Sigmoid colon (tissue), 7 donors: ENCODE results near the gene CACNG4. TPM values are rescaled to one million over a fixed set of nuclear protein-coding genes. Genes with fewer than 3 reads are reported as not detected.

Experiments used
- DNase-seq: peaks from one replicate; pipeline ENCODE4 v3.0.0-alpha.2; 2019
- H3K27ac ChIP-seq, 4 donors: fragments of 200-600 bp; sonication (generic); one replicate each; pipeline ENCODE4 v1.5.1; 2016 to 2019; ENCODE audit warnings: mild to moderate bottlenecking in 1 of 4
- H3K27me3 ChIP-seq, 3 donors: fragments of 200-600 bp; sonication (generic); one replicate each; pipeline ENCODE4 v1.5.1; 2019; ENCODE audit warnings: mild to moderate bottlenecking in 1 of 3
- H3K36me3 ChIP-seq, 4 donors: fragments of 200-600 bp; sonication (generic); one replicate each; pipeline ENCODE4 v1.5.1; 2016 to 2019
- H3K4me1 ChIP-seq, 4 donors: fragments of 200-600 bp; sonication (generic); one replicate each; pipeline ENCODE4 v1.5.1; 2017 to 2019
- H3K4me3 ChIP-seq, 4 donors: fragments of 200-600 bp; sonication (generic); one replicate each; pipeline ENCODE4 v1.5.1; 2017 to 2019; ENCODE audit warnings: mild to moderate bottlenecking in 2 of 4, moderate library complexity in 1 of 4
- H3K9me3 ChIP-seq, 4 donors: fragments of 200-600 bp in 3 of 4; sonication (generic) in 3 of 4; one replicate each; pipeline versions ENCODE4 v1.5.1 to v1.6.1; 2013 to 2019
- CTCF ChIP-seq, 4 experiments: fragments of 450-650 bp in 3 of 4; fragments of 200-600 bp in 1 of 4; IDR thresholded peaks; one replicate each; pipeline ENCODE4 v1.5.1; 2016 to 2019; ENCODE audit warnings: antibody characterized with exemption in 4 of 4, mild to moderate bottlenecking in 3 of 4, moderate library complexity in 2 of 4
- EP300 ChIP-seq, 4 donors: sonication (generic); formaldehyde crosslinking; IDR thresholded peaks; one replicate each; pipeline ENCODE4 v1.6.1; 2017; ENCODE audit warnings: antibody characterized with exemption in 4 of 4
- POLR2A ChIP-seq, 2 donors: fragments of 450-650 bp; IDR thresholded peaks; one replicate each; pipeline ENCODE4 v1.6.1; 2016; ENCODE audit warnings: antibody characterized with exemption in 2 of 2, mild to moderate bottlenecking in 2 of 2, moderate library complexity in 2 of 2
- POLR2AphosphoS5 ChIP-seq, 4 donors: sonication (generic); formaldehyde crosslinking; IDR thresholded peaks; one replicate each; pipeline ENCODE4 v1.6.1; 2017; ENCODE audit warnings: antibody characterized with exemption in 4 of 4
- WGBS, 2 donors: extraction: QIAGEN DNeasy Blood & Tissue Kit; methylation state at CpG; one replicate each; pipeline ENCODE4 v1.1.7; 2013; 5-methylcytosine and 5-hydroxymethylcytosine counted together
- intact Hi-C: fragments of 100-400 bp; cut with DNase I; formaldehyde crosslinking; loops from one replicate; pipeline ENCODE4 v1.15.1; 2023
- polyA plus RNA-seq, 3 donors: library from polyadenylated mRNA; stranded (reverse); fragments of 200-250 nt; gene quantifications; one replicate each; pipeline ENCODE4 v1.2.3, GENCODE V29; 2013
- total RNA-seq, 4 donors: library from RNA; depleted of rRNA; stranded (reverse); fragments of >200 nt; gene quantifications; one replicate each; pipeline ENCODE4 v1.1.0, GENCODE V29; 2016
- donor health status: healthy with polysubstance abuse.
- donor health status: Bipolar disorder and iron deficiency.
- donor health status: healthy.

The CACNG4 gene
- total and polyA plus RNA-seq, 7 donors = under 0.01 to 0.83 (median 0.29) TPM; not detected in 1

GRCh38 chr17:67044016-67044772, 79.7 kb downstream of the CACNG4 start, which contains the start of gene CACNG1:
TSS of gene CACNG1 (plus strand) at chr17:67044554. CDS start at chr17:67044661, 107 bp downstream.
- no peak for DNase-seq
- Histone ChIP-seq H3K4me3 (no peak within 1 kb of the TSS), H3K36me3 (no peaks in the 10 kb centered on the region), H3K27me3 (no peaks in the 10 kb centered on the region), H3K4me1 (no peaks in the 10 kb centered on the region), H3K27ac (no peak within 1 kb of the TSS), H3K9me3 (peaks cover 0 to 5% (median 5%) of the 10 kb centered on the region in 4 donors)
- intact Hi-C loops = no loop called here
- 93 to 94% methylated on average over 32 of the region's 32 CpGs for WGBS, 2 donors
- no peak for TF ChIP-seq POLR2AphosphoS5 (IDR thresholded peaks at IDR 0.05)
- TF ChIP-seq POLR2A (IDR thresholded peaks at IDR 0.05) = no peak
- no peak for TF ChIP-seq CTCF (IDR thresholded peaks at IDR 0.05)

GRCh38 chr17:67044940-67045339, 80.4 kb downstream of the CACNG4 start:
- Histone ChIP-seq H3K4me3 (no peak overlapping the region), H3K9me3 (peaks cover 0 to 13% (median 10%) of the 10 kb centered on the region in 4 donors), H3K36me3 (no peaks in the 10 kb centered on the region), H3K27me3 (no peaks in the 10 kb centered on the region), H3K27ac (no peak overlapping the region), H3K4me1 (no peaks in the 10 kb centered on the region)
- no peak for TF ChIP-seq EP300 (IDR thresholded peaks at IDR 0.05)
- no peak for TF ChIP-seq POLR2AphosphoS5 (IDR thresholded peaks at IDR 0.05)
- TF ChIP-seq CTCF (IDR thresholded peaks at IDR 0.05) = no peak
- TF ChIP-seq POLR2A (IDR thresholded peaks at IDR 0.05) = no peak
- DNase-seq = no peak
- 91 to 94% methylated on average over 5 of the region's 5 CpGs for WGBS, 2 donors
- intact Hi-C loops = no loop called here

GRCh38 chr17:67046398-67046797, 81.9 kb downstream of the CACNG4 start:
- 12 to 61% methylated on average over 4 of the region's 4 CpGs for WGBS, 2 donors
- Histone ChIP-seq H3K4me1 (no peaks in the 10 kb centered on the region), H3K4me3 (no peak overlapping the region), H3K27ac (no peak overlapping the region), H3K9me3 (peaks cover 0 to 14% (median 11%) of the 10 kb centered on the region in 4 donors), H3K27me3 (no peaks in the 10 kb centered on the region), H3K36me3 (no peaks in the 10 kb centered on the region)
- TF ChIP-seq POLR2A (IDR thresholded peaks at IDR 0.05) = no peak
- TF ChIP-seq POLR2AphosphoS5 (IDR thresholded peaks at IDR 0.05) = no peak
- no peak for TF ChIP-seq CTCF (IDR thresholded peaks at IDR 0.05)
- no peak for TF ChIP-seq EP300 (IDR thresholded peaks at IDR 0.05)
- no peak for DNase-seq
- intact Hi-C loops = no loop called here

GRCh38 chr17:67047382-67047781, 82.9 kb downstream of the CACNG4 start:
- WGBS, 2 donors = 88 to 95% methylated on average over 1 of the region's 1 CpG
- intact Hi-C loops = no loop called here

More at GRCh38 chr17:67047382-67047781, 82.9 kb downstream of the CACNG4 start:
- Histone ChIP-seq H3K4me3 (no peak overlapping the region), H3K36me3 (no peaks in the 10 kb centered on the region), H3K27ac (no peak overlapping the region), H3K4me1 (no peaks in the 10 kb centered on the region), H3K27me3 (no peaks in the 10 kb centered on the region), H3K9me3 (peaks cover 0 to 14% (median 11%) of the 10 kb centered on the region in 4 donors)
- TF ChIP-seq POLR2AphosphoS5 (IDR thresholded peaks at IDR 0.05) (no peak), CTCF (IDR thresholded peaks at IDR 0.05) (no peak), POLR2A (IDR thresholded peaks at IDR 0.05) (no peak), EP300 (IDR thresholded peaks at IDR 0.05) (no peak)
- no peak for DNase-seq
